B cell (primary cell): ENCODE results near the gene ACSS1. TPM values are rescaled to one million over a fixed set of nuclear protein-coding genes. Genes with fewer than 3 reads are reported as not detected.

Experiments
- ATAC-seq: fragments of 200-7000 bp; cut with Tn5 transposase; one replicate; pipeline ENCODE4 v1.10.0; 2021; ENCODE audit warnings: low read depth, mild to moderate bottlenecking, moderate number of reproducible peaks, moderate library complexity
- CTCF ChIA-PET: fragments of 350-600 bp; sonication (Branson Sonifier 250); formaldehyde crosslinking; loops from one replicate; lab custom pipeline; 2021; ENCODE audit warnings: antibody characterized with exemption, inconsistent platforms; lab: Charles Lee
- POLR2A ChIA-PET: fragments of 350-600 bp; sonication (Branson Sonifier 250); formaldehyde crosslinking; loops from one replicate; lab custom pipeline; 2021; ENCODE audit warnings: antibody characterized with exemption; lab: Charles Lee
- DNase-seq: peaks from one replicate; pipeline ENCODE4 v3.0.0; 2013
- H2AFZ ChIP-seq: 2 replicates; pipeline ENCODE4 v1.6.1; 2012; ENCODE audit warnings: mild to moderate bottlenecking, low read depth, low read length; ENCODE audit not compliant: insufficient read depth, poor library complexity, severe bottlenecking
- H3K27ac ChIP-seq, 2 donors: 1 replicate in 1 of 2; 2 replicates in 1 of 2; pipeline ENCODE4 v1.5.1; 2012 to 2013; ENCODE audit warnings: low read length in 2 of 2, mild to moderate bottlenecking in 2 of 2, moderate library complexity in 1 of 2
- H3K27me3 ChIP-seq, 4 experiments: fragments of 200-600 bp in 1 of 4; sonication (generic) in 1 of 4; replicated peaks in 1 of 4; 1 replicate in 2 of 4; 2 replicates in 2 of 4; pipeline versions ENCODE4 v1.6.1 to v1.7.0; 2013 to 2016; ENCODE audit warnings: low read length in 3 of 4, mild to moderate bottlenecking in 2 of 4, mixed read lengths in 1 of 4, moderate library complexity in 1 of 4; ENCODE audit not compliant: insufficient read depth in 4 of 4, control insufficient read depth in 3 of 4; ENCODE audit errors: control extremely low read depth in 1 of 4
- H3K36me3 ChIP-seq, 2 experiments: replicated peaks in 1 of 2; 1 replicate in 1 of 2; 2 replicates in 1 of 2; pipeline versions ENCODE4 v1.6.1 to v1.7.1; 2013; ENCODE audit warnings: low read length in 1 of 2; ENCODE audit not compliant: insufficient read depth in 2 of 2, control insufficient read depth in 1 of 2; ENCODE audit errors: control extremely low read depth in 1 of 2, extremely low read depth in 1 of 2
- H3K4me1 ChIP-seq, 2 donors: fragments of 200-600 bp in 1 of 2; sonication (generic) in 1 of 2; 1 replicate in 1 of 2; 2 replicates in 1 of 2; pipeline versions ENCODE4 v1.5.1 to v1.6.1; 2013 to 2017; ENCODE audit warnings: low read length in 2 of 2; ENCODE audit not compliant: control insufficient read depth in 2 of 2, insufficient read depth in 2 of 2
- H3K4me2 ChIP-seq: replicated peaks from 2 replicates; pipeline ENCODE3; 2012; ENCODE audit warnings: mild to moderate bottlenecking, low read depth, low read length; ENCODE audit not compliant: poor library complexity, severe bottlenecking
- H3K4me3 ChIP-seq, 5 experiments: fragments of 200-600 bp in 1 of 5; sonication (generic) in 1 of 5; 1 replicate in 3 of 5; 2 replicates in 2 of 5; pipeline versions ENCODE4 v1.5.1 to v1.7.0; 2011 to 2016; ENCODE audit warnings: low read length in 4 of 5, mild to moderate bottlenecking in 4 of 5, low read depth in 2 of 5, control low read depth in 1 of 5, moderate library complexity in 1 of 5; ENCODE audit not compliant: insufficient read depth in 1 of 5; ENCODE audit errors: control extremely low read depth in 1 of 5, extremely low read depth in 1 of 5
- H3K79me2 ChIP-seq: fragments of 200-600 bp; sonication (generic); one replicate; pipeline ENCODE4 v1.6.0; 2016; ENCODE audit warnings: low read length; ENCODE audit not compliant: control insufficient read depth, insufficient read depth
- H3K9ac ChIP-seq: fragments of 200-600 bp; sonication (generic); 2 replicates; pipeline ENCODE4 v1.6.1; 2017; ENCODE audit warnings: mild to moderate bottlenecking, low read length, moderate library complexity
- H3K9me3 ChIP-seq, 3 donors: one replicate each; pipeline versions ENCODE4 v1.6.1 to v1.7.1; 2013; ENCODE audit warnings: low read length in 2 of 3; ENCODE audit not compliant: control insufficient read depth in 2 of 3, insufficient read depth in 1 of 3; ENCODE audit errors: control extremely low read depth in 1 of 3
- H4K20me1 ChIP-seq: 2 replicates; pipeline ENCODE4 v1.6.0; 2012; ENCODE audit warnings: mild to moderate bottlenecking, low read length; ENCODE audit not compliant: insufficient read depth, control insufficient read depth, poor library complexity, severe bottlenecking
- H3K27ac Mint-ChIP-seq: one replicate; pipeline ENCODE4 v1.8.0; 2021; ENCODE audit warnings: mixed read lengths
- H3K27me3 Mint-ChIP-seq: one replicate; pipeline ENCODE4 v1.8.0; 2021; ENCODE audit warnings: mixed read lengths
- H3K4me1 Mint-ChIP-seq: one replicate; pipeline ENCODE4 v1.8.0; 2021; ENCODE audit warnings: mixed read lengths
- H3K4me3 Mint-ChIP-seq: one replicate; pipeline ENCODE4 v1.8.0; 2021; ENCODE audit warnings: mixed read lengths
- H3K9me3 Mint-ChIP-seq: one replicate; pipeline ENCODE4 v1.8.0; 2022; ENCODE audit warnings: mixed read lengths; ENCODE audit not compliant: insufficient read depth
- EZH2 ChIP-seq: IDR thresholded peaks from 2 replicates; pipeline ENCODE4 v1.6.1; 2012; ENCODE audit warnings: borderline replicate concordance, low read depth, mild to moderate bottlenecking, moderate library complexity, low read length; ENCODE audit not compliant: insufficient read depth, poor library complexity, severe bottlenecking
- WGBS: methylation state at CpG from one replicate; pipeline ENCODE4 v1.1.5; 2013; ENCODE audit warnings: missing lambda C conversion rate; ENCODE audit not compliant: insufficient coverage; 5-methylcytosine and 5-hydroxymethylcytosine counted together
- intact Hi-C: fragments of 100-400 bp; cut with micrococcal nuclease; formaldehyde crosslinking; loops from one replicate; pipeline ENCODE4 v1.10.0; 2022
- polyA plus RNA-seq: library from polyadenylated mRNA; depleted of rRNA; stranded (reverse); fragments of >200 nt; gene quantifications from 2 replicates; pipeline ENCODE4 v1.2.3, GENCODE V29; 2012
- total RNA-seq, 2 donors: library from RNA; stranded (reverse); fragments of 120-200 nt in 1 of 2; gene quantifications; 1 replicate in 1 of 2; 2 replicates in 1 of 2; pipeline versions ENCODE4 v1.2.3 to v1.2.4, GENCODE V29; 2013 to 2022
- TF ChIP-seq, protein P1 (sequence below): fragments of 200-600 bp; IDR thresholded peaks from one replicate; pipeline ENCODE4 v1.8.0; 2022; ENCODE audit warnings: antibody characterized with exemption, mild to moderate bottlenecking

ACSS1 gene
- total and polyA plus RNA-seq, 2 donors (not counting 1 experiment from before 2014, with no cell fraction given): 82.7 to 95.5 TPM

DNA sequence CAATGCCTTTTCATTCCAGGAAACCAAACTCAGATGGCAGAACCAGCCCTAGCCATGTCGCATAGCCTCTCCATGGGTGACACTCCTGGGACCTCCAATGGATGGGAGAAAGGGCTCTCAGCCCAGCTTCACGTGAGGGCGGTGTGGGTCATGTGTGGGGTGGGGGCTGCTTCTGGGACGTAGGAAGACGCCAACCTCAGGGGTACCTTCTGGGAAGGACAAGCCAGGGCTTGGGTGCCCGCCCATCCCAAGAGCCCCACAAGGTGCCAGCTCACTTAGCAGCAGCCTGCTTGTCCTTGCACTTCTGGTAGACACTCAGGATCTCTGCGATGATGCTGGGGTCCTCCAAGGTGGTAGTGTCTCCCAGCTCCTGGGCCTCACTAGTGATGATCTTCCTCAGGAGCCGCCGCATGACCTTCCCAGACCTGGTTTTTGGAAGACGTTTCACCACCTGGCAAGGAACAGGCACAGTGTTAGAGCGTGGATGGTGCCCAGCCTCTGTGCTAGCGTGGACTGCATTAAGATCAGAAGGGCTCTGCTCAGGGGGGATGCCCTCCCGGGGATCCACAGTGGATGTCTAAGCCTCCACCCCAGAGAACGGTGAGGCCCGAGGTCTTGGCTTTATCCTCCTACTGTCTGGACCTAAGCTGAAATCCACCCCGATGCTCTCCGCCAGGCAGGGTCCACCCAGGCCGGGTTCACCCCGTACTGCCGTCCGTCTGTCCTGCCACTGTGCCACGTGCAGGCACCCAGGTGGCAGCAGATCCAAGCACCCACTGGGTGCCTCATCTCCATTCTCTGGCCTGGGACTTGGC, 50.2 kb downstream of the ACSS1 start:
- no peak overlapping the region for H3K9ac ChIP-seq
- WGBS: 98% methylated on average over 21 of the region's 22 CpGs
- H3K4me2 ChIP-seq: no peak overlapping the region
- H3K9me3 Mint-ChIP-seq: no peaks in the 10 kb centered on the region
- peaks cover 34% of the 10 kb centered on the region for H4K20me1 ChIP-seq
- peak overlapping the region; percentile 20 for H3K27ac Mint-ChIP-seq
- no peaks in the 10 kb centered on the region for H3K4me1 ChIP-seq
- no peaks in the 10 kb centered on the region for H3K27me3 Mint-ChIP-seq
- CTCF ChIA-PET: interaction anchor here (1.0 to 1.1 kb wide), 2 partner anchors 13 to 57 kb away, joined by 3 read pairs; no protein-coding TSS in a partner anchor
- H2AFZ ChIP-seq: no peak overlapping the region
- TF ChIP-seq, protein P1, sequence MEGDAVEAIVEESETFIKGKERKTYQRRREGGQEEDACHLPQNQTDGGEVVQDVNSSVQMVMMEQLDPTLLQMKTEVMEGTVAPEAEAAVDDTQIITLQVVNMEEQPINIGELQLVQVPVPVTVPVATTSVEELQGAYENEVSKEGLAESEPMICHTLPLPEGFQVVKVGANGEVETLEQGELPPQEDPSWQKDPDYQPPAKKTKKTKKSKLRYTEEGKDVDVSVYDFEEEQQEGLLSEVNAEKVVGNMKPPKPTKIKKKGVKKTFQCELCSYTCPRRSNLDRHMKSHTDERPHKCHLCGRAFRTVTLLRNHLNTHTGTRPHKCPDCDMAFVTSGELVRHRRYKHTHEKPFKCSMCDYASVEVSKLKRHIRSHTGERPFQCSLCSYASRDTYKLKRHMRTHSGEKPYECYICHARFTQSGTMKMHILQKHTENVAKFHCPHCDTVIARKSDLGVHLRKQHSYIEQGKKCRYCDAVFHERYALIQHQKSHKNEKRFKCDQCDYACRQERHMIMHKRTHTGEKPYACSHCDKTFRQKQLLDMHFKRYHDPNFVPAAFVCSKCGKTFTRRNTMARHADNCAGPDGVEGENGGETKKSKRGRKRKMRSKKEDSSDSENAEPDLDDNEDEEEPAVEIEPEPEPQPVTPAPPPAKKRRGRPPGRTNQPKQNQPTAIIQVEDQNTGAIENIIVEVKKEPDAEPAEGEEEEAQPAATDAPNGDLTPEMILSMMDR: no peak
- no peak for TF ChIP-seq EZH2
- no peak for DNase-seq
- H3K4me3 Mint-ChIP-seq: no peak overlapping the region
- no peak overlapping the region for H3K4me3 ChIP-seq
- no peak for ATAC-seq
- H3K79me2 ChIP-seq: no peaks in the 10 kb centered on the region
- H3K9me3 ChIP-seq: no peaks in the 10 kb centered on the region
- POLR2A ChIA-PET: no interaction called here
- H3K27me3 ChIP-seq: no peaks in the 10 kb centered on the region
- peaks cover 7 to 85% of the 10 kb centered on the region in 2 experiments for H3K36me3 ChIP-seq
- no peaks in the 10 kb centered on the region for H3K4me1 Mint-ChIP-seq
- no peak overlapping the region for H3K27ac ChIP-seq
- intact Hi-C loops: no loop called here
